Trophoblast cell (in vitro differentiated cells and primary cell): ENCODE data around the gene RIPOR3.

Experiments used
- DNase-seq, 2 donors: peaks; one replicate each; pipeline ENCODE4 v3.0.0-alpha.2; 2016
- H2AFZ ChIP-seq: 2 replicates; pipeline ENCODE4 v1.6.1; 2013; ENCODE audit warnings: low read length, moderate library complexity, mild to moderate bottlenecking; ENCODE audit not compliant: insufficient read depth, poor library complexity
- H2AK5ac ChIP-seq: 2 replicates; pipeline ENCODE4 v1.6.1; 2013; ENCODE audit warnings: mild to moderate bottlenecking, low read length
- H2BK120ac ChIP-seq: 2 replicates; pipeline ENCODE4 v1.6.1; 2013; ENCODE audit warnings: low read length, mild to moderate bottlenecking, moderate library complexity; ENCODE audit not compliant: insufficient read depth, poor library complexity
- H2BK12ac ChIP-seq: 2 replicates; pipeline ENCODE4 v1.6.1; 2013; ENCODE audit warnings: mild to moderate bottlenecking, low read length, moderate library complexity
- H2BK5ac ChIP-seq: 2 replicates; pipeline ENCODE4 v1.6.1; 2013; ENCODE audit warnings: low read length, low read depth, moderate library complexity, mild to moderate bottlenecking; ENCODE audit not compliant: poor library complexity
- H3K14ac ChIP-seq: 2 replicates; pipeline ENCODE4 v1.6.1; 2013; ENCODE audit warnings: mild to moderate bottlenecking, low read length
- H3K18ac ChIP-seq: 2 replicates; pipeline ENCODE4 v1.6.1; 2013; ENCODE audit warnings: mild to moderate bottlenecking, low read length
- H3K23ac ChIP-seq: 2 replicates; pipeline ENCODE4 v1.6.1; 2013; ENCODE audit warnings: low read length
- H3K27ac ChIP-seq: 2 replicates; pipeline ENCODE4 v1.5.1; 2013; ENCODE audit warnings: low read depth, mild to moderate bottlenecking, inconsistent platforms, low read length, moderate library complexity
- H3K27me3 ChIP-seq: 2 replicates; pipeline ENCODE4 v1.6.1; 2013; ENCODE audit warnings: inconsistent platforms, mild to moderate bottlenecking, low read length, moderate library complexity; ENCODE audit not compliant: insufficient read depth
- H3K36me3 ChIP-seq, 2 experiments: 1 replicate in 1 of 2; 2 replicates in 1 of 2; pipeline ENCODE4 v1.6.1; 2013; ENCODE audit warnings: low read length in 2 of 2, mild to moderate bottlenecking in 2 of 2, moderate library complexity in 1 of 2; ENCODE audit not compliant: insufficient read depth in 2 of 2, control insufficient read depth in 1 of 2
- H3K4ac ChIP-seq: 2 replicates; pipeline ENCODE4 v1.6.1; 2013; ENCODE audit warnings: low read depth, mild to moderate bottlenecking, low read length, moderate library complexity
- H3K4me1 ChIP-seq, 2 experiments: 1 replicate in 1 of 2; 2 replicates in 1 of 2; pipeline ENCODE4 v1.6.1; 2013; ENCODE audit warnings: low read length in 2 of 2, mild to moderate bottlenecking in 2 of 2, moderate library complexity in 1 of 2; ENCODE audit not compliant: insufficient read depth in 2 of 2, control insufficient read depth in 1 of 2
- H3K4me2 ChIP-seq: 2 replicates; pipeline ENCODE4 v1.6.1; 2013; ENCODE audit warnings: inconsistent platforms, mild to moderate bottlenecking, low read length, moderate library complexity
- H3K4me3 ChIP-seq: 2 replicates; pipeline ENCODE4 v1.5.1; 2013; ENCODE audit warnings: mild to moderate bottlenecking, low read depth, low read length, inconsistent platforms
- H3K79me1 ChIP-seq: one replicate; pipeline ENCODE4 v1.6.1; 2013; ENCODE audit warnings: low read length
- H3K79me2 ChIP-seq: 2 replicates; pipeline ENCODE4 v1.6.1; 2013; ENCODE audit warnings: low read length, mild to moderate bottlenecking; ENCODE audit not compliant: control insufficient read depth, insufficient read depth, poor library complexity
- H3K9ac ChIP-seq: 2 replicates; pipeline ENCODE4 v1.6.1; 2013; ENCODE audit warnings: mild to moderate bottlenecking, low read length
- H3K9me3 ChIP-seq: 2 replicates; pipeline ENCODE4 v1.6.1; 2013; ENCODE audit warnings: low read depth, mild to moderate bottlenecking, control low read depth, inconsistent platforms, low read length; ENCODE audit not compliant: insufficient read depth
- H4K12ac ChIP-seq: 2 replicates; pipeline ENCODE4 v1.6.1; 2013; ENCODE audit warnings: low read depth, mild to moderate bottlenecking, low read length, moderate library complexity
- H4K8ac ChIP-seq: 2 replicates; pipeline ENCODE4 v1.6.1; 2013; ENCODE audit warnings: low read depth, mild to moderate bottlenecking, low read length, moderate library complexity
- H4K91ac ChIP-seq: one replicate; pipeline ENCODE4 v1.6.1; 2013; ENCODE audit warnings: low read depth, mild to moderate bottlenecking, low read length, moderate library complexity
- WGBS: extraction: QIAGEN DNeasy Blood & Tissue Kit; methylation state at CpG from one replicate; pipeline ENCODE4 v1.1.7; 2013; ENCODE audit warnings: missing lambda C conversion rate; ENCODE audit not compliant: insufficient read length, insufficient coverage; ENCODE audit errors: extremely low coverage; 5-methylcytosine and 5-hydroxymethylcytosine counted together

The RIPOR3 gene

GRCh38 chr20:50632701-50633100, 58.6 kb downstream of the RIPOR3 start:
- H3K9me3 ChIP-seq: no peaks in the 10 kb centered on the region
- H4K8ac ChIP-seq: no peak overlapping the region
- no peak for DNase-seq
- H3K4me3 ChIP-seq: no peak overlapping the region
- no peak overlapping the region for H3K14ac ChIP-seq
- H3K79me1 ChIP-seq: peaks cover 3% of the 10 kb centered on the region
- H3K4ac ChIP-seq: no peak overlapping the region
- H3K4me1 ChIP-seq: peaks cover 24 to 29% of the 10 kb centered on the region in 2 experiments
- H3K79me2 ChIP-seq: peaks cover 2% of the 10 kb centered on the region
- H2AK5ac ChIP-seq: no peak overlapping the region
- H3K27me3 ChIP-seq: no peaks in the 10 kb centered on the region
- H3K36me3 ChIP-seq: no peaks in the 10 kb centered on the region
- H4K91ac ChIP-seq: no peak overlapping the region
- no peak overlapping the region for H3K18ac ChIP-seq
- no peak overlapping the region for H3K4me2 ChIP-seq
- H3K9ac ChIP-seq: no peak overlapping the region
- WGBS: no CpG with 5 or more reads among the region's 5 CpGs
- H2BK5ac ChIP-seq: no peak overlapping the region
- H4K12ac ChIP-seq: no peak overlapping the region
- H2BK12ac ChIP-seq: no peak overlapping the region
- H2BK120ac ChIP-seq: no peak overlapping the region
- no peak overlapping the region for H3K27ac ChIP-seq
- no peak overlapping the region for H3K23ac ChIP-seq
- H2AFZ ChIP-seq: no peak overlapping the region

- Histone ChIP-seq H3K23ac (no peak overlapping the region), H2BK5ac (no peak overlapping the region), H3K4me3 (no peak overlapping the region), H3K36me3 (no peaks in the 10 kb centered on the region), H2BK120ac (no peak overlapping the region), H2AK5ac (no peak overlapping the region), H3K79me1 (peaks cover 3% of the 10 kb centered on the region), H3K27ac (no peak overlapping the region), H3K14ac (no peak overlapping the region), H2BK12ac (no peak overlapping the region), H4K12ac (no peak overlapping the region), H4K8ac (no peak overlapping the region), H3K18ac (no peak overlapping the region), H3K9me3 (no peaks in the 10 kb centered on the region), H3K4ac (no peak overlapping the region), H3K27me3 (no peaks in the 10 kb centered on the region), H3K4me2 (no peak overlapping the region), H3K4me1 (peaks cover 24 to 28% of the 10 kb centered on the region in 2 experiments), H4K91ac (no peak overlapping the region), H3K9ac (no peak overlapping the region), H2AFZ (no peak overlapping the region), H3K79me2 (peaks cover 2% of the 10 kb centered on the region)
- no peak for DNase-seq
- WGBS: no CpG with 5 or more reads among the region's 7 CpGs
These were observed 59.1 kb downstream of the RIPOR3 start for GRCh38 chr20:50632236-50632635.

GRCh38 chr20:50630578-50631263, 60.6 kb downstream of the RIPOR3 start:
- Histone ChIP-seq H4K12ac (no peak overlapping the region), H3K4ac (no peak overlapping the region), H3K14ac (peak overlapping the region; percentile 26), H3K9me3 (no peaks in the 10 kb centered on the region), H4K91ac (peak overlapping the region; percentile 29), H3K79me1 (peaks cover 2% of the 10 kb centered on the region), H3K23ac (no peak overlapping the region), H2BK5ac (no peak overlapping the region), H3K4me2 (no peak overlapping the region), H4K8ac (no peak overlapping the region), H3K27me3 (no peaks in the 10 kb centered on the region), H2AK5ac (peak overlapping the region; percentile 86), H3K79me2 (peaks cover 2% of the 10 kb centered on the region), H3K4me3 (no peak overlapping the region), H3K27ac (no peak overlapping the region), H2BK12ac (peak overlapping the region; percentile 34), H2AFZ (no peak overlapping the region), H3K18ac (no peak overlapping the region), H2BK120ac (no peak overlapping the region), H3K36me3 (no peaks in the 10 kb centered on the region), H3K4me1 (peaks cover 19 to 20% of the 10 kb centered on the region in 2 experiments), H3K9ac (no peak overlapping the region)
- no peak for DNase-seq
- no CpG with 5 or more reads among the region's 21 CpGs for WGBS

- peaks cover 2% of the 10 kb centered on the region for H3K79me2 ChIP-seq
- H2BK12ac ChIP-seq: peak overlapping the region; percentile 4
- no peak for DNase-seq
- no peaks in the 10 kb centered on the region for H3K36me3 ChIP-seq
- peak overlapping the region; percentile 50 for H4K91ac ChIP-seq
- no peak overlapping the region for H3K18ac ChIP-seq
- H3K14ac ChIP-seq: peak overlapping the region; percentile 54
- H3K9me3 ChIP-seq: no peaks in the 10 kb centered on the region
- H2AFZ ChIP-seq: no peak overlapping the region
- H3K4me2 ChIP-seq: no peak overlapping the region
- no peak overlapping the region for H3K23ac ChIP-seq
- H2AK5ac ChIP-seq: peak overlapping the region; percentile 43
- H2BK5ac ChIP-seq: no peak overlapping the region
- peaks cover 2% of the 10 kb centered on the region for H3K79me1 ChIP-seq
- no peak overlapping the region for H3K4me3 ChIP-seq
- no peak overlapping the region for H3K27ac ChIP-seq
- no peak overlapping the region for H3K4ac ChIP-seq
- H3K9ac ChIP-seq: no peak overlapping the region
- H2BK120ac ChIP-seq: no peak overlapping the region
- no peaks in the 10 kb centered on the region for H3K27me3 ChIP-seq
- H4K12ac ChIP-seq: no peak overlapping the region
- no peak overlapping the region for H4K8ac ChIP-seq
- H3K4me1 ChIP-seq: peaks cover 22 to 24% of the 10 kb centered on the region in 2 experiments
- WGBS: no CpG with 5 or more reads among the region's 7 CpGs
These were observed 61.7 kb downstream of the RIPOR3 start for GRCh38 chr20:50629670-50630045.
